Activated CD8-positive, alpha-beta memory T cell treated with anti-CD3 and anti-CD28 coated beads, Interleukin-2, amount 10 ng/mL, durations not matched to agents 7 days and 5 days (primary cell): Measurements from ENCODE around the gene ERP29. TPM values are rescaled to one million over a fixed set of nuclear protein-coding genes. Genes with fewer than 3 reads are reported as not detected.

Experiments
- microRNA-seq: library from miRNA; unstranded; fragments of <30 nt; microRNA quantifications from one replicate; pipeline ENCODE4 v1.2.0, GENCODE V29; 2022
- total RNA-seq, 2 experiments: library from RNA; stranded (reverse); gene quantifications; one replicate each; pipeline ENCODE4 v1.2.3, GENCODE V29; 2021

Gene ERP29
- total RNA-seq, 2 experiments from 2014 or later = 119 to 150 TPM

Small RNA genes lying within 50 kb of the gene (microRNA-seq; reads per million reads assigned to microRNA genes)
- gene MIR3657 = not detected

Other genes with a start within 250 kb of the ERP29 start
- under 1 TPM; 0.68 to 0.73 TPM for gene ALDH2, start 246.5 kb upstream of the ERP29 start, total RNA-seq
- 10 to 100 TPM; 48.1 to 49.6 TPM for gene MAPKAPK5, start 171.2 kb upstream of the ERP29 start, total RNA-seq
- gene TMEM116, start 261 bp upstream of the ERP29 start, total RNA-seq = 10 to 100 TPM; 14.6 to 22.2 TPM
- 10 to 100 TPM; 30.2 to 32.1 TPM for gene NAA25, start 95.4 kb downstream of the ERP29 start, total RNA-seq
- gene TRAFD1, start 112.1 kb downstream of the ERP29 start, total RNA-seq = 10 to 100 TPM; 52.1 to 56.8 TPM